Measurements from ENCODE around the gene ZBTB18. TPM values are rescaled to one million over a fixed set of nuclear protein-coding genes. Genes with fewer than 3 reads are reported as not detected.
"Not testable (repeated sequence)": the region's sequence is repeated elsewhere in the genome, so short reads cannot be mapped to it uniquely, and the experiment has no call there.

Gene ZBTB18
- total RNA-seq, 1 donor from 2014 or later = 29.9 TPM

- DNase-seq = no peak
- H3K4me3 ChIP-seq = no peak overlapping the region
- TF ChIP-seq CTCF (IDR thresholded peaks at IDR 0.05; ENCODE audit: borderline replicate concordance) = no peak
- intact Hi-C loops (cut with micrococcal nuclease) = no loop called here
- H3K4me1 ChIP-seq = peaks cover 1% of the 10 kb centered on the region
- H3K27me3 ChIP-seq (ENCODE audit: low read depth) = no peaks in the 10 kb centered on the region
- no peak overlapping the region for H3K27ac ChIP-seq (replicated peaks)
- H3K36me3 ChIP-seq = no peaks in the 10 kb centered on the region
- no peaks in the 10 kb centered on the region for H3K9me3 ChIP-seq (replicated peaks)
Measured at GRCh38 chr1:244041466-244042120, 9.5 kb upstream of the ZBTB18 start.

- Histone ChIP-seq H3K9me3 (replicated peaks) (no peaks in the 10 kb centered on the region), H3K4me3 (no peak overlapping the region), H3K4me1 (peaks cover 8% of the 10 kb centered on the region), H3K36me3 (no peaks in the 10 kb centered on the region), H3K27me3 (ENCODE audit: low read depth) (no peaks in the 10 kb centered on the region), H3K27ac (replicated peaks) (no peak overlapping the region)
- TF ChIP-seq CTCF (IDR thresholded peaks at IDR 0.05; ENCODE audit: borderline replicate concordance) = no peak
- intact Hi-C loops (cut with micrococcal nuclease) = no loop called here
- no peak for DNase-seq
Measured at GRCh38 chr1:244042293-244042692, 8.8 kb upstream of the ZBTB18 start.

- H3K27ac ChIP-seq (replicated peaks) = no peak overlapping the region
- no peak for TF ChIP-seq CTCF (IDR thresholded peaks at IDR 0.05; ENCODE audit: borderline replicate concordance)
- H3K4me1 ChIP-seq = peaks cover 17% of the 10 kb centered on the region
- no peaks in the 10 kb centered on the region for H3K36me3 ChIP-seq
- DNase-seq = no peak
- no peak overlapping the region for H3K4me3 ChIP-seq
- H3K9me3 ChIP-seq (replicated peaks) = no peaks in the 10 kb centered on the region
- intact Hi-C loops (cut with micrococcal nuclease) = no loop called here
- H3K27me3 ChIP-seq (ENCODE audit: low read depth) = no peaks in the 10 kb centered on the region
Measured at GRCh38 chr1:244044423-244044822, 6.7 kb upstream of the ZBTB18 start.

- H3K27me3 ChIP-seq (ENCODE audit: low read depth); H3K36me3 ChIP-seq; H3K9me3 ChIP-seq (replicated peaks); H3K4me3 ChIP-seq; intact Hi-C loops (cut with micrococcal nuclease); DNase-seq; H3K27ac ChIP-seq (replicated peaks): not testable (repeated sequence)
- H3K4me1 ChIP-seq = peaks cover 35% of the 10 kb centered on the region
Measured at GRCh38 chr1:244046254-244046653, 4.8 kb upstream of the ZBTB18 start.

GRCh38 chr1:244046907-244047611, 4.0 kb upstream of the ZBTB18 start:
- H3K27me3 ChIP-seq (ENCODE audit: low read depth) = no peaks in the 10 kb centered on the region
- intact Hi-C loops (cut with micrococcal nuclease) = no loop called here
- H3K27ac ChIP-seq (replicated peaks) = peak overlapping the region; percentile 99
- H3K4me3 ChIP-seq = peak overlapping the region; percentile 96
- no peak for TF ChIP-seq CTCF (IDR thresholded peaks at IDR 0.05; ENCODE audit: borderline replicate concordance)
- H3K4me1 ChIP-seq = peaks cover 43% of the 10 kb centered on the region
- no peaks in the 10 kb centered on the region for H3K9me3 ChIP-seq (replicated peaks)
- no peak for DNase-seq
- H3K36me3 ChIP-seq = no peaks in the 10 kb centered on the region

GRCh38 chr1:244047621-244048255, 3.3 kb upstream of the ZBTB18 start:
- intact Hi-C loops (cut with micrococcal nuclease) = no loop called here
- H3K36me3 ChIP-seq = no peaks in the 10 kb centered on the region
- H3K4me3 ChIP-seq = peak overlapping the region; percentile 96
- H3K27me3 ChIP-seq (ENCODE audit: low read depth) = no peaks in the 10 kb centered on the region
- H3K4me1 ChIP-seq = peaks cover 50% of the 10 kb centered on the region
- peak; percentile 71 for DNase-seq
- no peaks in the 10 kb centered on the region for H3K9me3 ChIP-seq (replicated peaks)
- H3K27ac ChIP-seq (replicated peaks) = peak overlapping the region; percentile 99
- TF ChIP-seq CTCF (IDR thresholded peaks at IDR 0.05; ENCODE audit: borderline replicate concordance) = peak; percentile 20

Measured in left ventricle myocardium inferior (tissue), 1 donor.